GM21526 (cell line): ENCODE results near the gene PCDHB15.
"Not testable (repeated sequence)": the region's sequence is repeated elsewhere in the genome, so short reads cannot be mapped to it uniquely, and the experiment has no call there.

Source experiments
- ATAC-seq: cut with Tn5 transposase; IDR thresholded peaks from one replicate; pipeline ENCODE4 v1.9.1; 2021; ENCODE audit warnings: moderate library complexity; ENCODE audit not compliant: unreplicated experiment, low FRiP score

The PCDHB15 gene

GRCh38 chr5:141245250-141245717, at the start of gene PCDHB15:
Gene PCDHB15, plus strand, starts transcription at chr5:141245395. Its CDS starts 184 bp downstream, at chr5:141245579.
- no peak for ATAC-seq

- no peak for ATAC-seq
These were observed 48.8 kb upstream of the PCDHB15 start for GRCh38 chr5:141196363-141196762.

GRCh38 chr5:141199359-141200235, 45.6 kb upstream of the PCDHB15 start, which contains the start of gene PCDHB11:
Gene PCDHB11, plus strand, starts transcription at chr5:141199627. Its CDS starts 148 bp downstream, at chr5:141199775.
- ATAC-seq: no peak

- not testable (repeated sequence) for ATAC-seq
These were observed 44.1 kb upstream of the PCDHB15 start for GRCh38 chr5:141201126-141201525.

GRCh38 chr5:141201646-141202045, 43.5 kb upstream of the PCDHB15 start:
- not testable (repeated sequence) for ATAC-seq

- no peak for ATAC-seq
These were observed 36.7 kb upstream of the PCDHB15 start, which contains the start of gene PCDHB12 for GRCh38 chr5:141208478-141208877. Gene PCDHB12, plus strand, starts transcription at chr5:141208719. Its CDS starts 189 bp downstream, at chr5:141208908.

- ATAC-seq: not testable (repeated sequence)
These were observed 34.9 kb upstream of the PCDHB15 start for GRCh38 chr5:141210281-141210680.

- ATAC-seq: not testable (repeated sequence)
These were observed 34.3 kb upstream of the PCDHB15 start for GRCh38 chr5:141210849-141211248.

- ATAC-seq: not testable (repeated sequence)
These were observed 31.4 kb upstream of the PCDHB15 start, which contains the start of gene PCDHB13 for GRCh38 chr5:141213656-141214339. Gene PCDHB13, plus strand, starts transcription at chr5:141213919. Its CDS starts 205 bp downstream, at chr5:141214124.

- ATAC-seq: not testable (repeated sequence)
These were observed 30.6 kb upstream of the PCDHB15 start for GRCh38 chr5:141214583-141214982.

GRCh38 chr5:141215504-141215903, 29.7 kb upstream of the PCDHB15 start:
- not testable (repeated sequence) for ATAC-seq

GRCh38 chr5:141216035-141216434, 29.2 kb upstream of the PCDHB15 start:
- not testable (repeated sequence) for ATAC-seq

GRCh38 chr5:141223112-141223783, 21.9 kb upstream of the PCDHB15 start, which contains the start of gene PCDHB14:
Gene PCDHB14, plus strand, starts transcription at chr5:141223343. Its CDS starts 163 bp downstream, at chr5:141223506.
- no peak for ATAC-seq

GRCh38 chr5:141224844-141225243, 20.4 kb upstream of the PCDHB15 start:
- not testable (repeated sequence) for ATAC-seq

GRCh38 chr5:141225421-141225820, 19.8 kb upstream of the PCDHB15 start:
- ATAC-seq: not testable (repeated sequence)

- ATAC-seq: no peak
These were observed 11.0 kb upstream of the PCDHB15 start for GRCh38 chr5:141234109-141234667.

- not testable (repeated sequence) for ATAC-seq
These were observed 9.3 kb upstream of the PCDHB15 start for GRCh38 chr5:141235922-141236321.

- no peak for ATAC-seq
These were observed 8.5 kb upstream of the PCDHB15 start for GRCh38 chr5:141236516-141237313.

GRCh38 chr5:141241496-141241895, 3.7 kb upstream of the PCDHB15 start:
- no peak for ATAC-seq
